ENCODE data around the gene EXOC6B. TPM values are rescaled to one million over a fixed set of nuclear protein-coding genes. Genes with fewer than 3 reads are reported as not detected.

Gene EXOC6B
- total RNA-seq, 2 donors from 2014 or later, result 11.7 to 12.9 TPM

DNA sequence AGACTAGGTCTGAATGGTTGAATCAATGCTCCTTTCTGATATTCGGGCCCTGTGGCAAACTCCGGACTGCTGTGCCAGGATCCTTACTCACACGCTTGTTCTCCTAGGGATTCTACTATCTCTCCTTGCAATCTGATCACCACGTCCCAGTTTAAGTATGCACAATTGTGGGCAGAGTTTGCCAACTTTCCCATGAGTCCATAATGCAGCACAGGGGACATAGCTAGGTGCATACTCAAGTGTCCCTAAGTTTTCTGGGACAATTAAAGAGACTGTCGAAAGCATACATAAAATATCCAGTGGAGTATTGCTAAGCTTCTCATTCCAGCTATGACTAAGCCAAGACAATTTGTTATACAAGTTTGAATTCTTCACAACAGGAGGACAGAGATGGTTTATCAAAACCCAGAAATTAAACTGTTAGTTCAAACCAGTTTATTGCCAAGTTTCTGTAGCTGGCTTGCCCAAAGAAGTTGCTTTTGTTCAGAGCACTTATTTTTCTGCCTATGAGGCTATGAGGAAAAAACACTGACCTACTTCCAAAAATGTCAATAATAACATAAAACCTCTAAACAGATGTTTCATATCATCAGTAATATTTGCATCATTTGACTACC lies 136.1 kb downstream of the EXOC6B start:
- intact Hi-C loops (cut with DNase I), result no loop called here
- no peak for ATAC-seq
- Histone ChIP-seq H3K4me1 (peaks cover 4% of the 10 kb centered on the region), H3K9me3 (no peaks in the 10 kb centered on the region), H3K4me3 (no peak overlapping the region), H3K36me3 (replicated peaks in 1 of 2; ENCODE audit: insufficient read depth in 1 of 2, low read depth in 2 of 2) (no peaks in the 10 kb centered on the region), H3K27ac (no peak overlapping the region), H3K27me3 (no peaks in the 10 kb centered on the region)
- 79 to 83% methylated on average over 5 of the region's 5 CpGs for WGBS, 2 donors
- no peak for DNase-seq
- TF ChIP-seq POLR2A (IDR thresholded peaks at IDR 0.05) (no peak), CTCF (IDR thresholded peaks at IDR 0.05) (no peak)

DNA sequence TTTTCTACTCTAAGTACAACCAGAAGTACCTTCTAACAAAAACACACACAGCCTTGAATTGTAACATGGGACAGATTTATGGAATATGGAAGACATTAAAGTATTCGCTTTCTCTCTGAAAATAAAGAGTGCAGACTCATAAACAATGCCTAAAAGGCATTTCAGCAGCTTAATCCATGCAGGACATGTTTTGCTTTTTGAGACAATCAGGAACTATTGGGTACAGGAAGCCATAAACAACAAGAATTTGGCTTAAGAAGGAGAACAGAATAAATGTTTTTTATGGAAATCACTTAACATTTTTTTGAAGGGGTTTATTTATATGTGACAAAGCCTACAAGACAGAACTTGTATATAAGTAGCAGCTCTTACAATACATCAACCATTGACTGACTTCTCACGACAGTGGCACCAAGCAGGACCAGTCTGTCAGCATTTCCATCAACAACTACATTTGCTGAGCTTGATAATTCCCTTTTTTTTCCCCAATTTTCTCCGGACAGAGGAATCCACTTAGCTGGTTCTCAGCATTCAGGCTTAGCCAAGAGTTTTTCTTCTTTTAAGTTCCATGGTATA lies 140.1 kb downstream of the EXOC6B start:
- Histone ChIP-seq H3K27me3 (no peaks in the 10 kb centered on the region), H3K4me1 (no peaks in the 10 kb centered on the region), H3K4me3 (no peak overlapping the region), H3K27ac (no peak overlapping the region), H3K36me3 (replicated peaks in 1 of 2; ENCODE audit: insufficient read depth in 1 of 2, low read depth in 2 of 2) (no peaks in the 10 kb centered on the region), H3K9me3 (no peaks in the 10 kb centered on the region)
- TF ChIP-seq POLR2A (IDR thresholded peaks at IDR 0.05), result no peak
- TF ChIP-seq CTCF (IDR thresholded peaks at IDR 0.05), result no peak
- WGBS, 2 donors, result 75 to 79% methylated on average over 3 of the region's 3 CpGs
- DNase-seq (no peak), ATAC-seq (no peak)
- intact Hi-C loops (cut with DNase I), result no loop called here

DNA sequence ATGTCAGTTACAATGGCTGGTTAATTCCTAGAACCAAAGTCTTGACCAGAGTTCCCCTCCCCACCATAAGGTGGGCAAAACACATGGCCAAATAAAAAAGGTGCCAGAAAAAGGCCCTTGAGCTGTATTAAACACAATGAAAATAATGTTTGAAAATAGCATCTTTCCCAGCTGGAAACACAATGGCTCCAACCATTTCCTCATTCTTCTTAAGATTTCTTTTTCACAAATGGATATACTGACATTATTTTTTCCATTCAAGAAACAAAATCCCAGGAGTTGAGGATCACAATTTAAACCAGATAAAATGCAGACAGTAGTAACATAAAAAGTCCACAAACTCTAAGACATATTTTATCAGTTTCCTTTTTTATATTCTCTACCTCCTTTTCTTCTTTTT lies 143.8 kb downstream of the EXOC6B start:
- Histone ChIP-seq H3K27me3 (no peaks in the 10 kb centered on the region), H3K4me3 (no peak overlapping the region), H3K9me3 (no peaks in the 10 kb centered on the region), H3K4me1 (no peaks in the 10 kb centered on the region), H3K36me3 (replicated peaks in 1 of 2; ENCODE audit: insufficient read depth in 1 of 2, low read depth in 2 of 2) (no peaks in the 10 kb centered on the region), H3K27ac (no peak overlapping the region)
- no peak for DNase-seq
- intact Hi-C loops (cut with DNase I), result no loop called here
- TF ChIP-seq POLR2A (IDR thresholded peaks at IDR 0.05) (no peak), CTCF (IDR thresholded peaks at IDR 0.05) (no peak)
- ATAC-seq, result no peak

DNA sequence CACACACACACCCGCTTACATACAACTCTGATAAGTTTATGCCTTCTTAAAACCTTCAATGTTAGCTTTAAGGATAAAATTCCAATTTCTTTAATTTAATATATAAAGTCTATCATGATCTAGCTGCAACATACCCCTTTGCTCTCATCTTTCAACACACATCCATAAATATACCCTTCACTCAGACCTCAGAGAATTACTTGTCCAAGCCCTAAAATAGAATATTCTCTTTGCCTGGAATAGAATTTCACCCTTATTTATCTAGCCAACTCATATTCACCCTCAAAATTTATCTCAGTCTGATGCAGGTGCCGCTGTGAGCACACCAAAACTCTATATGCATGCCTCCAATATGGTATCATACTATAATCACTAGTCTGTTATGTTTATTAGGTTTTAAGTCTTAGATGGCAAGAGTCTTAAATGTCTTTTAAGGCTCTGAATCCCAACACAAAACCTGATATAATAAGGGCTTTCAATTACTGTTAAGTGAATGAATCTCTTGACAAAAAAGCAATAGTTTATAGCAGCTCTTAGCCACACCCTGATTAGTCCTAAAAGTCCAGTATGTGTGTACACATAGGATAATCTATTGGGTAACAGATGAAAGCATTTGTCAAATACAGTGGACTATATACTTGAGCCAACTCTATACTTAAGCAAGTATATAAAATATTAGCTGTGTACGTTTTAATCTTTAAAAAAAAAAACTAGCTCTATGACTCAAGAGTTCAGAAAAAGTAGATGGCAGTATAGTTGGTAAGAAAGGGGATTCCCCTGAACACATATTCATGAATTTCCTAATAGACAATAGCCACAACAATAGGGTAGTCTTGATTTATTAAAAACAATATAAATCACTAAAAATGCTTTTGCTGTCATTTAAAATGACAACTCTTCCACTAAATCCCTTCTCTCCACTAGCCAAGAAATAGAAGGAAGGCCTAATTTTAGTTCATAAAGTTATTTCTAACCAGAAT lies 144.5 kb downstream of the EXOC6B start:
- DNase-seq, result no peak
- ATAC-seq, result no peak
- 81% methylated on average over 3 of the region's 3 CpGs for WGBS, 2 donors
- Histone ChIP-seq H3K4me1 (no peaks in the 10 kb centered on the region), H3K9me3 (no peaks in the 10 kb centered on the region), H3K27ac (no peak overlapping the region), H3K4me3 (no peak overlapping the region), H3K36me3 (replicated peaks in 1 of 2; ENCODE audit: insufficient read depth in 1 of 2, low read depth in 2 of 2) (no peaks in the 10 kb centered on the region), H3K27me3 (no peaks in the 10 kb centered on the region)
- intact Hi-C loops (cut with DNase I), result no loop called here
- TF ChIP-seq POLR2A (IDR thresholded peaks at IDR 0.05), result no peak
- no peak for TF ChIP-seq CTCF (IDR thresholded peaks at IDR 0.05)

Data from body of pancreas (tissue), 4 donors.